GM19035 (cell line): ENCODE measurements around the gene PRR14.

Experiments
- ATAC-seq: cut with Tn5 transposase; IDR thresholded peaks from one replicate; pipeline ENCODE4 v1.9.1; 2021; ENCODE audit not compliant: unreplicated experiment

The PRR14 gene

GRCh38 chr16:30658731-30659506 lies 8.2 kb downstream of the PRR14 start:
- ATAC-seq, result peak; percentile 27

- no peak for ATAC-seq
These were observed 9.0 kb downstream of the PRR14 start for GRCh38 chr16:30659507-30660423.

- no peak for ATAC-seq
These were observed 9.9 kb downstream of the PRR14 start for GRCh38 chr16:30660424-30661261.

GRCh38 chr16:30662449-30662848 lies 11.7 kb downstream of the PRR14 start:
- ATAC-seq, result no peak

- ATAC-seq, result no peak
These were observed 12.3 kb downstream of the PRR14 start for GRCh38 chr16:30663038-30663437.

- no peak for ATAC-seq
These were observed 13.1 kb downstream of the PRR14 start for GRCh38 chr16:30663820-30664219.

GRCh38 chr16:30664616-30665109 lies 13.9 kb downstream of the PRR14 start:
- no peak for ATAC-seq

GRCh38 chr16:30665155-30665829 lies 14.5 kb downstream of the PRR14 start:
- ATAC-seq, result no peak

- no peak for ATAC-seq
These were observed 15.1 kb downstream of the PRR14 start for GRCh38 chr16:30665830-30666190.

GRCh38 chr16:30666681-30667080 lies 15.9 kb downstream of the PRR14 start:
- no peak for ATAC-seq

- ATAC-seq, result no peak
These were observed 16.7 kb downstream of the PRR14 start for GRCh38 chr16:30667361-30667905.

- ATAC-seq, result no peak
These were observed 17.6 kb downstream of the PRR14 start for GRCh38 chr16:30668393-30668792.

- no peak for ATAC-seq
These were observed 18.5 kb downstream of the PRR14 start for GRCh38 chr16:30669026-30669902.

GRCh38 chr16:30669903-30670824 lies 19.4 kb downstream of the PRR14 start:
- ATAC-seq, result no peak

GRCh38 chr16:30675143-30675542 lies 24.4 kb downstream of the PRR14 start:
- ATAC-seq, result no peak

GRCh38 chr16:30677931-30678585 lies 27.3 kb downstream of the PRR14 start:
- ATAC-seq, result no peak

- no peak for ATAC-seq
These were observed 27.8 kb downstream of the PRR14 start for GRCh38 chr16:30678586-30678970.

- no peak for ATAC-seq
These were observed 29.6 kb downstream of the PRR14 start for GRCh38 chr16:30680326-30680725.
